ENCODE measurements around the gene ITGB3.

DNA sequence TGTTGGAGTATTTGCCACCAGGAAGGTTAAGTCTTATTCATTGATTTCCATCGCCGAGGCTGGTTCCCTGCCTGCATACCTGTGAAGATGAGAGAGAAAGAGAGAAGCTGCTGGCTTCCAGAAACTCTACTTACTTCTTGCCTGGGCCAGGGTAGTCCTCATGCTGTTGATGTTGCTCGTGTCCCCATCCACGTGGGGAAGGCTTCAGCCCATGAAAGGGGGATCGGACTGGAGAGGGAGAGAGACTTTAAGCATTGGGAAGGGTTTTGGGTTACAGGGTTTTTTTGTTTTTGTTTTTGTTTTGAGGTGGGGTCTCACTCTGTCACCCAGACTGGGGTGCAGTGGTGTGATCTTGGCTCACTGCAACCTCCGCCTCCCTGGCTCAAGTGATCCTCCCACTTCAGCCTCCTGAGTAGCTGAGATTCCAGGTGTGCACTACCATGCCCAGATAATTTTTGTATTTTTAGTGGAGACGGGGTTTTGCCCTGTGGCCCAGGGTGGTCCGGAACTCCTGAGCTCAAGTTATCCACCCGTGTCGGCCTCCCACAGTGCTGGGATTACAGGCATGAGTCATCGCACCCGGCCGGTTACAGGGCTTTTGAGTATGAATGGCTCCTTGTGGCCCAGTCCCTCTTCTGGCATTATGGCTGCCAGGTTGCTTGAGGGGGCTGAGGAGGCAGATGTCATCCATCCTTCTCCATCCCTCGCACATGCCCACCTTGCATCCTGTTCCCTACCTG lies 26.6 kb downstream of the ITGB3 start:
- TF ChIP-seq, protein P1, sequence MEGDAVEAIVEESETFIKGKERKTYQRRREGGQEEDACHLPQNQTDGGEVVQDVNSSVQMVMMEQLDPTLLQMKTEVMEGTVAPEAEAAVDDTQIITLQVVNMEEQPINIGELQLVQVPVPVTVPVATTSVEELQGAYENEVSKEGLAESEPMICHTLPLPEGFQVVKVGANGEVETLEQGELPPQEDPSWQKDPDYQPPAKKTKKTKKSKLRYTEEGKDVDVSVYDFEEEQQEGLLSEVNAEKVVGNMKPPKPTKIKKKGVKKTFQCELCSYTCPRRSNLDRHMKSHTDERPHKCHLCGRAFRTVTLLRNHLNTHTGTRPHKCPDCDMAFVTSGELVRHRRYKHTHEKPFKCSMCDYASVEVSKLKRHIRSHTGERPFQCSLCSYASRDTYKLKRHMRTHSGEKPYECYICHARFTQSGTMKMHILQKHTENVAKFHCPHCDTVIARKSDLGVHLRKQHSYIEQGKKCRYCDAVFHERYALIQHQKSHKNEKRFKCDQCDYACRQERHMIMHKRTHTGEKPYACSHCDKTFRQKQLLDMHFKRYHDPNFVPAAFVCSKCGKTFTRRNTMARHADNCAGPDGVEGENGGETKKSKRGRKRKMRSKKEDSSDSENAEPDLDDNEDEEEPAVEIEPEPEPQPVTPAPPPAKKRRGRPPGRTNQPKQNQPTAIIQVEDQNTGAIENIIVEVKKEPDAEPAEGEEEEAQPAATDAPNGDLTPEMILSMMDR (IDR thresholded peaks at IDR 0.05): no peak
- no peak for TF ChIP-seq EP300 (IDR thresholded peaks at IDR 0.05)
